Gastrocnemius medialis (tissue), 4 donors: Measurements from ENCODE around the gene CORO2B. TPM values are rescaled to one million over a fixed set of nuclear protein-coding genes. Genes with fewer than 3 reads are reported as not detected.
"Not testable (repeated sequence)": the region's sequence is repeated elsewhere in the genome, so short reads cannot be mapped to it uniquely, and the experiment has no call there.

Experiments used
- ATAC-seq, 2 donors: fragments of 150-250 bp; one replicate each; pipeline ENCODE4 v1.9.1; 2016
- DNase-seq, 2 donors: peaks; one replicate each; pipeline ENCODE4 v3.0.0-alpha.2; 2019
- H3K27ac ChIP-seq, 4 donors: fragments of 200-600 bp; sonication (generic); 1 replicate in 1 of 4; 2 replicates in 3 of 4; pipeline ENCODE4 v1.5.1; 2016 to 2018; ENCODE audit warnings: mild to moderate bottlenecking in 2 of 4, moderate library complexity in 1 of 4
- H3K27me3 ChIP-seq, 3 donors: fragments of 200-600 bp; sonication (generic) in 2 of 3; 1 replicate in 1 of 3; 2 replicates in 2 of 3; pipeline versions ENCODE4 v1.5.1 to v1.6.0; 2016 to 2019; ENCODE audit warnings: mild to moderate bottlenecking in 1 of 3, moderate library complexity in 1 of 3
- H3K36me3 ChIP-seq, 2 donors: fragments of 200-600 bp; sonication (generic) in 1 of 2; one replicate each; pipeline ENCODE4 v1.5.1; 2017 to 2018
- H3K4me1 ChIP-seq, 2 donors: fragments of 200-600 bp; sonication (generic) in 1 of 2; one replicate each; pipeline ENCODE4 v1.5.1; 2016 to 2017; ENCODE audit warnings: mild to moderate bottlenecking in 2 of 2
- H3K4me3 ChIP-seq, 4 donors: fragments of 200-600 bp; sonication (generic) in 3 of 4; 1 replicate in 1 of 4; 2 replicates in 3 of 4; pipeline ENCODE4 v1.5.1; 2016 to 2019; ENCODE audit warnings: mild to moderate bottlenecking in 2 of 4
- H3K9me3 ChIP-seq, 3 donors: fragments of 200-600 bp; sonication (generic) in 2 of 3; 1 replicate in 1 of 3; 2 replicates in 2 of 3; pipeline ENCODE4 v1.5.1; 2016 to 2019
- CTCF ChIP-seq, 5 experiments: fragments of 450-650 bp in 3 of 5; fragments of 200-600 bp in 2 of 5; sonication (generic) in 2 of 5; IDR thresholded peaks in 4 of 5; conservative IDR thresholded peaks in 1 of 5; 1 replicate in 4 of 5; 2 replicates in 1 of 5; pipeline ENCODE4 v1.5.1; 2016 to 2019; ENCODE audit warnings: antibody characterized with exemption in 5 of 5, mild to moderate bottlenecking in 3 of 5, moderate library complexity in 3 of 5
- POLR2A ChIP-seq, 2 donors: fragments of 450-650 bp; IDR thresholded peaks; one replicate each; pipeline ENCODE4 v1.6.1; 2017; ENCODE audit warnings: antibody characterized with exemption in 2 of 2, mild to moderate bottlenecking in 2 of 2, moderate library complexity in 2 of 2
- in situ Hi-C, 4 donors: fragments of 200-750 bp; cut with MboI; loops; one replicate each; pipeline versions ENCODE4 v1.15.0 to v1.8.0; 2017; ENCODE audit warnings: low sequenced_read_pairs in 4 of 4
- intact Hi-C: fragments of 100-400 bp; cut with DNase I; formaldehyde crosslinking; loops from one replicate; pipeline ENCODE4 v1.15.1; 2023; ENCODE audit warnings: low total_unique reads
- total RNA-seq, 4 donors: library from RNA; depleted of rRNA; stranded (reverse); fragments of >200 nt; gene quantifications; one replicate each; pipeline versions ENCODE4 v1.1.0 to v1.2.3, GENCODE V29; 2016

Gene CORO2B
- total RNA-seq, 4 donors from 2014 or later = 1.5 to 2.2 (median 1.8) TPM

GRCh38 chr15:68677996-68678395, 99.2 kb downstream of the CORO2B start:
- no peak overlapping the region for H3K27ac ChIP-seq
- no peaks in the 10 kb centered on the region for H3K27me3 ChIP-seq
- H3K4me3 ChIP-seq = no peak overlapping the region
- intact Hi-C loops = loop anchor here (10.0 kb wide), 1 partner anchor 373 kb away; no protein-coding TSS in a partner anchor
- TF ChIP-seq POLR2A (IDR thresholded peaks at IDR 0.05) (no peak), CTCF (IDR thresholded peaks at IDR 0.05 in 4 of 5, conservative IDR thresholded peaks at IDR 0.05 in 1 of 5) (no peak)
- no peaks in the 10 kb centered on the region for H3K36me3 ChIP-seq
- H3K4me1 ChIP-seq = peaks cover 0 to 4% of the 10 kb centered on the region in 2 donors
- no peak for ATAC-seq
- no peak for DNase-seq
- no peaks in the 10 kb centered on the region for H3K9me3 ChIP-seq
- in situ Hi-C loops = loop anchor here in 1 of 4 donors (10.0 kb wide), 1 partner anchor 123 kb away; no protein-coding TSS in a partner anchor

- in situ Hi-C loops (loop anchor here in 1 of 4 donors (10.0 kb wide), 1 partner anchor 124 kb away; no protein-coding TSS in a partner anchor), intact Hi-C loops (loop anchor here (10.0 kb wide), 1 partner anchor 374 kb away; no protein-coding TSS in a partner anchor)
- Histone ChIP-seq H3K9me3 (no peaks in the 10 kb centered on the region), H3K4me3 (no peak overlapping the region), H3K27me3 (no peaks in the 10 kb centered on the region), H3K27ac (no peak overlapping the region), H3K36me3 (no peaks in the 10 kb centered on the region), H3K4me1 (peaks cover 0 to 4% of the 10 kb centered on the region in 2 donors)
- ATAC-seq (no peak), DNase-seq (no peak)
- no peak for TF ChIP-seq CTCF (IDR thresholded peaks at IDR 0.05 in 4 of 5, conservative IDR thresholded peaks at IDR 0.05 in 1 of 5)
- TF ChIP-seq POLR2A (IDR thresholded peaks at IDR 0.05) = no peak
Observed at GRCh38 chr15:68678746-68679145, 100.0 kb downstream of the CORO2B start.

- Histone ChIP-seq H3K9me3 (no peaks in the 10 kb centered on the region), H3K27ac (no peak overlapping the region), H3K36me3 (no peaks in the 10 kb centered on the region), H3K4me1 (peaks cover 0 to 4% of the 10 kb centered on the region in 2 donors), H3K27me3 (no peaks in the 10 kb centered on the region), H3K4me3 (no peak overlapping the region)
- intact Hi-C loops = loop anchor here (10.0 kb wide), 1 partner anchor 374 kb away; no protein-coding TSS in a partner anchor
- no peak for TF ChIP-seq CTCF (IDR thresholded peaks at IDR 0.05 in 4 of 5, conservative IDR thresholded peaks at IDR 0.05 in 1 of 5)
- no peak for TF ChIP-seq POLR2A (IDR thresholded peaks at IDR 0.05)
- no peak for ATAC-seq
- in situ Hi-C loops = loop anchor here in 1 of 4 donors (10.0 kb wide), 1 partner anchor 124 kb away; no protein-coding TSS in a partner anchor
- DNase-seq = no peak
Observed at GRCh38 chr15:68679161-68679560, 100.4 kb downstream of the CORO2B start.

GRCh38 chr15:68679961-68680371, 101.2 kb downstream of the CORO2B start:
- H3K27me3 ChIP-seq = no peaks in the 10 kb centered on the region
- in situ Hi-C loops (loop anchor here in 1 of 4 donors (10.0 kb wide), 1 partner anchor 125 kb away; no protein-coding TSS in a partner anchor), intact Hi-C loops (loop anchor here (10.0 kb wide), 1 partner anchor 375 kb away; no protein-coding TSS in a partner anchor)
- ATAC-seq (no peak), DNase-seq (no peak)
- peaks cover 0 to 3% of the 10 kb centered on the region in 2 donors for H3K4me1 ChIP-seq
- H3K9me3 ChIP-seq = no peaks in the 10 kb centered on the region
- H3K4me3 ChIP-seq = no peak overlapping the region
- no peaks in the 10 kb centered on the region for H3K36me3 ChIP-seq
- TF ChIP-seq CTCF (IDR thresholded peaks at IDR 0.05 in 4 of 5, conservative IDR thresholded peaks at IDR 0.05 in 1 of 5) = no peak
- H3K27ac ChIP-seq = no peak overlapping the region

- H3K27me3 ChIP-seq, in situ Hi-C loops, H3K36me3 ChIP-seq, H3K9me3 ChIP-seq, H3K4me1 ChIP-seq, DNase-seq, H3K4me3 ChIP-seq, ATAC-seq, intact Hi-C loops, H3K27ac ChIP-seq: not testable (repeated sequence)
Observed at GRCh38 chr15:68680756-68681155, 102.0 kb downstream of the CORO2B start.
